SU-DHL-6 (cell line): ENCODE measurements around the gene KHDC4.

ENCODE experiments used
- EZH2phosphoT487 ChIP-seq: fragments of 200-600 bp; sonication (generic), shearing (Covaris generic); conservative IDR thresholded peaks from 2 replicates; pipeline ENCODE4 v1.6.1; 2018; ENCODE audit warnings: mild to moderate bottlenecking, antibody characterized with exemption, low read length, moderate library complexity, mixed read lengths
- TF ChIP-seq, protein P1 (sequence below): fragments of 200-600 bp; sonication (generic); IDR thresholded peaks from one replicate; pipeline ENCODE4 v1.5.1; 2017; ENCODE audit warnings: antibody characterized with exemption, mild to moderate bottlenecking, low read length, moderate library complexity; ENCODE audit not compliant: insufficient read depth, poor library complexity, severe bottlenecking

DNA sequence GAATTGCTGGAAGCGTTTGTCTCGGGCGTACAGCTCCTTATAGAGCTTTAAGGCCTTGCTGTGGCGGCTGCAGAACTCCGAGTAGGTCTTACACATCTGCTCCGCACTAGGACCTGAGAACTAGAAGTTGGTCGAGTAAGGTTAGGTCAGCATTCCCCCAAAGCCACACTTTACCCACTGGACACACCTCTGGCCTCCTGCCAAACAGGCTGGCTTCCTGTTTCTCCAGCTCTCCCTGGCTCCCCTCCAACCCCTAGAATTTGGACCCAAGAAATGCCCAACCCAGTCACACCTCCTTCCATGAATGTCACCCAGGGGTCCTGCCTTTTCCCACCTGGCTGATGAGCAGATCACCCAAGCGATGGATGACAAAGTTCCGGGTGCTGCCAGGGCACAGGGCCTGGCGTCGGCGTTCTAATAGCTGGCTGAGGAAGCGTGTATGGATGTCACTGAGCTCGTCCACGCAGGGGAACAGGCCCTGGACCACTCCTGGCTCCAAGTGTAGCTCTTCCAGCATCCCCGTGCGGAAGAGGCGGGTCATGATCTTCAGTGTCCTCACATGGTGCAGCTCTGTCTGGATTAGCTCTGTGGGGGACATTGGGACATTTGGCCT, 28.5 kb upstream of the KHDC4 start:
- TF ChIP-seq EZH2phosphoT487 = no peak
- TF ChIP-seq, protein P1, sequence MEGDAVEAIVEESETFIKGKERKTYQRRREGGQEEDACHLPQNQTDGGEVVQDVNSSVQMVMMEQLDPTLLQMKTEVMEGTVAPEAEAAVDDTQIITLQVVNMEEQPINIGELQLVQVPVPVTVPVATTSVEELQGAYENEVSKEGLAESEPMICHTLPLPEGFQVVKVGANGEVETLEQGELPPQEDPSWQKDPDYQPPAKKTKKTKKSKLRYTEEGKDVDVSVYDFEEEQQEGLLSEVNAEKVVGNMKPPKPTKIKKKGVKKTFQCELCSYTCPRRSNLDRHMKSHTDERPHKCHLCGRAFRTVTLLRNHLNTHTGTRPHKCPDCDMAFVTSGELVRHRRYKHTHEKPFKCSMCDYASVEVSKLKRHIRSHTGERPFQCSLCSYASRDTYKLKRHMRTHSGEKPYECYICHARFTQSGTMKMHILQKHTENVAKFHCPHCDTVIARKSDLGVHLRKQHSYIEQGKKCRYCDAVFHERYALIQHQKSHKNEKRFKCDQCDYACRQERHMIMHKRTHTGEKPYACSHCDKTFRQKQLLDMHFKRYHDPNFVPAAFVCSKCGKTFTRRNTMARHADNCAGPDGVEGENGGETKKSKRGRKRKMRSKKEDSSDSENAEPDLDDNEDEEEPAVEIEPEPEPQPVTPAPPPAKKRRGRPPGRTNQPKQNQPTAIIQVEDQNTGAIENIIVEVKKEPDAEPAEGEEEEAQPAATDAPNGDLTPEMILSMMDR = no peak
